A549 (cell line): Measurements from ENCODE around the gene RRAS2.

Experiments
- CEBPB ChIP-seq, 2 experiments: fragments of >200 bp in 1 of 2; sonication (Bioruptor Twin) in 1 of 2; formaldehyde crosslinking in 1 of 2; IDR thresholded peaks; 2 replicates each; pipeline ENCODE4 v1.6.1; 2012 to 2016
- EHMT2 ChIP-seq: fragments of 200-600 bp; sonication (generic); IDR thresholded peaks from 2 replicates; pipeline ENCODE4 v1.6.1; 2016; ENCODE audit warnings: antibody characterized with exemption, low read depth, mild to moderate bottlenecking, moderate library complexity
- EP300 ChIP-seq, 2 experiments: fragments of >200 bp; sonication (Bioruptor Twin); formaldehyde crosslinking; IDR thresholded peaks; 2 replicates in 1 of 2; 3 replicates in 1 of 2; pipeline ENCODE4 v1.6.1; 2016 to 2017
- KDM1A ChIP-seq: fragments of 200-600 bp; sonication (generic); IDR thresholded peaks from 2 replicates; pipeline ENCODE4 v1.6.1; 2016; ENCODE audit warnings: low read depth, mild to moderate bottlenecking
- MAFK ChIP-seq: fragments of 450-650 bp; IDR thresholded peaks from 2 replicates; pipeline ENCODE4 v1.6.1; 2014; ENCODE audit not compliant: partially characterized antibody
- POLR2A ChIP-seq: IDR thresholded peaks from 2 replicates; pipeline ENCODE4 v1.6.1; 2012; ENCODE audit warnings: mild to moderate bottlenecking, low read length
- POLR2AphosphoS2 ChIP-seq: conservative IDR thresholded peaks from 2 replicates; pipeline ENCODE4 v1.6.1; 2012; ENCODE audit warnings: low read length, improper control_type of control experiment, inconsistent platforms
- SMC3 ChIP-seq: fragments of >200 bp; sonication (Bioruptor Twin); formaldehyde crosslinking; IDR thresholded peaks from 3 replicates; pipeline ENCODE4 v1.6.1; 2018; ENCODE audit warnings: inconsistent platforms
- TF ChIP-seq, protein P1 (sequence below): fragments of >200 bp; sonication (Bioruptor Twin); formaldehyde crosslinking; IDR thresholded peaks from 3 replicates; pipeline ENCODE4 v1.5.1; 2016
- TF ChIP-seq, protein P2 (sequence below): IDR thresholded peaks from 2 replicates; pipeline ENCODE4 v1.6.1; 2012

DNA sequence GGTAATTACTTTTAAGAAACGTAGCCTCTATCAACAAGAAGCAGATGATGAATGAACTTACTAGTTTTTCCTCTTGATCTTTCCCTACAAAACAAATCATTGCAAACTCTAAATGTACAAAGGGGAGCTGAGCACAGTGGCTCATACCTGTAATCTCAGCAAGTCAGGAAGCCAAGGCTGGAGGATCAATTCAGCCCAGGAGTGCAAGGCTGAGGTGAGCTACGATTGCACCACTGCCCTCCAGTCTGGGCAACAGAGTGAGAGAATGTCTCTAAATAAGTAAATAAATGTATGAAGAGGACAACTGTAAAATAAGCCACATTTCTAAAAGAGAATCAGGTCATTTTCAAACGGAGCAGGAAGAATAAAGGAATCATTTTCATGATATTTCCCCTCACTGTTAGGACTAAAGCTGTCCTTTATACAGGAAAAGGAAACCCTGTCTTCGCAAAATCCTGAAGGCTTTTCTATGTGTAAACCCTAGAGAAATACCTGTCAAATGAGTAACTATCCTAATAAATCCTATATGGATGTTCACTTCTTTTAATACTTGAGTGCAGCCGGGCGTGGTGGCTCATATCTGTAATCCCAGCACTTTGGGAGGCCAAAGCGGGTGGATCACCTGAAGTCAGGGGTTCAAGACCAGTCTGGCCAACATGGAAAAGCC, 41.2 kb downstream of the RRAS2 start:
- TF ChIP-seq, protein P1, sequence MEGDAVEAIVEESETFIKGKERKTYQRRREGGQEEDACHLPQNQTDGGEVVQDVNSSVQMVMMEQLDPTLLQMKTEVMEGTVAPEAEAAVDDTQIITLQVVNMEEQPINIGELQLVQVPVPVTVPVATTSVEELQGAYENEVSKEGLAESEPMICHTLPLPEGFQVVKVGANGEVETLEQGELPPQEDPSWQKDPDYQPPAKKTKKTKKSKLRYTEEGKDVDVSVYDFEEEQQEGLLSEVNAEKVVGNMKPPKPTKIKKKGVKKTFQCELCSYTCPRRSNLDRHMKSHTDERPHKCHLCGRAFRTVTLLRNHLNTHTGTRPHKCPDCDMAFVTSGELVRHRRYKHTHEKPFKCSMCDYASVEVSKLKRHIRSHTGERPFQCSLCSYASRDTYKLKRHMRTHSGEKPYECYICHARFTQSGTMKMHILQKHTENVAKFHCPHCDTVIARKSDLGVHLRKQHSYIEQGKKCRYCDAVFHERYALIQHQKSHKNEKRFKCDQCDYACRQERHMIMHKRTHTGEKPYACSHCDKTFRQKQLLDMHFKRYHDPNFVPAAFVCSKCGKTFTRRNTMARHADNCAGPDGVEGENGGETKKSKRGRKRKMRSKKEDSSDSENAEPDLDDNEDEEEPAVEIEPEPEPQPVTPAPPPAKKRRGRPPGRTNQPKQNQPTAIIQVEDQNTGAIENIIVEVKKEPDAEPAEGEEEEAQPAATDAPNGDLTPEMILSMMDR = no peak
- no peak for TF ChIP-seq CEBPB (IDR thresholded peaks at IDR 0.05)
- TF ChIP-seq SMC3 = no peak
- TF ChIP-seq, protein P2, sequence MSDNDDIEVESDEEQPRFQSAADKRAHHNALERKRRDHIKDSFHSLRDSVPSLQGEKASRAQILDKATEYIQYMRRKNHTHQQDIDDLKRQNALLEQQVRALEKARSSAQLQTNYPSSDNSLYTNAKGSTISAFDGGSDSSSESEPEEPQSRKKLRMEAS = no peak
- no peak for TF ChIP-seq POLR2A
- TF ChIP-seq EHMT2 = no peak
- no peak for TF ChIP-seq EP300 (IDR thresholded peaks at IDR 0.05)
- TF ChIP-seq KDM1A = no peak
- no peak for TF ChIP-seq MAFK
- TF ChIP-seq POLR2AphosphoS2 = no peak
